PC-9 (cell line): ENCODE measurements around the gene GHR.

Source experiments
- EZH2 ChIP-seq: fragments of 200-600 bp; sonication (generic); IDR thresholded peaks from 2 replicates; pipeline ENCODE4 v1.8.0; 2017; ENCODE audit warnings: antibody characterized with exemption, low read depth
- TF ChIP-seq, protein P1 (sequence below): fragments of 200-600 bp; sonication (generic); conservative IDR thresholded peaks from 2 replicates; pipeline ENCODE4 v1.6.1; 2017; ENCODE audit warnings: mixed run types, antibody characterized with exemption, mild to moderate bottlenecking, moderate library complexity

DNA sequence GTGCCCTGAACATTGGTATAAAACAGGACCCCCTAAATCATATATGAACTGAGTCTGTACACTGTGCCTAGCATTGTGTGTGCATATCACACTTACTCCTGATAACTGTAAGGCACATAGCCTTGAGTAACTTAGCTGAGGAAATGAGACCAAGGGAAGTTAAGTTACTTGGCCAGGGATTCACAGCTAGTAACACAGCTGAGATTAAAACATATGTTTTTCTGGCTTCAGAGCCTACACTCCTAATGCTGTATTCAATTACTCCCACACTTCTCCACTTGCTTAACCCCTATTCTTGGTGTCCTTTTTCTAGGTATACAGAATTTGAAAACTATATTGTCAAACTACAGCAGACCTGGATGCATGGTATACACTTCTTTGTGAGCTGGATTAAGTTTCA lies 12.8 kb downstream of the GHR start:
- TF ChIP-seq, protein P1, sequence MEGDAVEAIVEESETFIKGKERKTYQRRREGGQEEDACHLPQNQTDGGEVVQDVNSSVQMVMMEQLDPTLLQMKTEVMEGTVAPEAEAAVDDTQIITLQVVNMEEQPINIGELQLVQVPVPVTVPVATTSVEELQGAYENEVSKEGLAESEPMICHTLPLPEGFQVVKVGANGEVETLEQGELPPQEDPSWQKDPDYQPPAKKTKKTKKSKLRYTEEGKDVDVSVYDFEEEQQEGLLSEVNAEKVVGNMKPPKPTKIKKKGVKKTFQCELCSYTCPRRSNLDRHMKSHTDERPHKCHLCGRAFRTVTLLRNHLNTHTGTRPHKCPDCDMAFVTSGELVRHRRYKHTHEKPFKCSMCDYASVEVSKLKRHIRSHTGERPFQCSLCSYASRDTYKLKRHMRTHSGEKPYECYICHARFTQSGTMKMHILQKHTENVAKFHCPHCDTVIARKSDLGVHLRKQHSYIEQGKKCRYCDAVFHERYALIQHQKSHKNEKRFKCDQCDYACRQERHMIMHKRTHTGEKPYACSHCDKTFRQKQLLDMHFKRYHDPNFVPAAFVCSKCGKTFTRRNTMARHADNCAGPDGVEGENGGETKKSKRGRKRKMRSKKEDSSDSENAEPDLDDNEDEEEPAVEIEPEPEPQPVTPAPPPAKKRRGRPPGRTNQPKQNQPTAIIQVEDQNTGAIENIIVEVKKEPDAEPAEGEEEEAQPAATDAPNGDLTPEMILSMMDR: no peak
- TF ChIP-seq EZH2: no peak
